Brain microvascular endothelial cell (primary cell): ENCODE measurements around the gene OS9.
A peak's percentile ranks its signal among the peaks of the same experiment; 100 is the strongest.
"Not testable (repeated sequence)": the region's sequence is repeated elsewhere in the genome, so short reads cannot be mapped to it uniquely, and the experiment has no call there.

Source experiments
- DNase-seq: peaks from one replicate; pipeline ENCODE4 v3.0.0-alpha.2; 2020
- H3K27ac ChIP-seq: fragments of 250-450 bp; sonication (Bioruptor Pico); 2 replicates; pipeline ENCODE4 v1.5.1; 2020; ENCODE audit warnings: mild to moderate bottlenecking, moderate library complexity
- H3K27me3 ChIP-seq: fragments of 250-450 bp; sonication (Bioruptor Pico); replicated peaks from 2 replicates; pipeline ENCODE4 v1.5.1; 2020; ENCODE audit warnings: mild to moderate bottlenecking
- H3K36me3 ChIP-seq: fragments of 250-450 bp; sonication (Bioruptor Pico); replicated peaks from 2 replicates; pipeline ENCODE4 v1.5.1; 2020; ENCODE audit warnings: mild to moderate bottlenecking
- H3K4me3 ChIP-seq: 2 replicates; pipeline ENCODE4 v1.5.1; 2011; ENCODE audit warnings: low read depth, mild to moderate bottlenecking, control low read depth, low read length, moderate library complexity
- in situ Hi-C: cut with HindIII; loops from 2 replicates; pipeline ENCODE4 v1.10.0; 2017; ENCODE audit warnings: low sequenced_read_pairs, low pct_ligation_motif_present
- TF ChIP-seq, protein P1 (sequence below): IDR thresholded peaks from 2 replicates; pipeline ENCODE4 v1.5.1; 2011; ENCODE audit warnings: low read depth, mild to moderate bottlenecking, moderate library complexity, low read length, control low read depth, inconsistent platforms; ENCODE audit errors: missing control alignments

The OS9 gene, protein sequence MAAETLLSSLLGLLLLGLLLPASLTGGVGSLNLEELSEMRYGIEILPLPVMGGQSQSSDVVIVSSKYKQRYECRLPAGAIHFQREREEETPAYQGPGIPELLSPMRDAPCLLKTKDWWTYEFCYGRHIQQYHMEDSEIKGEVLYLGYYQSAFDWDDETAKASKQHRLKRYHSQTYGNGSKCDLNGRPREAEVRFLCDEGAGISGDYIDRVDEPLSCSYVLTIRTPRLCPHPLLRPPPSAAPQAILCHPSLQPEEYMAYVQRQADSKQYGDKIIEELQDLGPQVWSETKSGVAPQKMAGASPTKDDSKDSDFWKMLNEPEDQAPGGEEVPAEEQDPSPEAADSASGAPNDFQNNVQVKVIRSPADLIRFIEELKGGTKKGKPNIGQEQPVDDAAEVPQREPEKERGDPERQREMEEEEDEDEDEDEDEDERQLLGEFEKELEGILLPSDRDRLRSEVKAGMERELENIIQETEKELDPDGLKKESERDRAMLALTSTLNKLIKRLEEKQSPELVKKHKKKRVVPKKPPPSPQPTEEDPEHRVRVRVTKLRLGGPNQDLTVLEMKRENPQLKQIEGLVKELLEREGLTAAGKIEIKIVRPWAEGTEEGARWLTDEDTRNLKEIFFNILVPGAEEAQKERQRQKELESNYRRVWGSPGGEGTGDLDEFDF

DNA sequence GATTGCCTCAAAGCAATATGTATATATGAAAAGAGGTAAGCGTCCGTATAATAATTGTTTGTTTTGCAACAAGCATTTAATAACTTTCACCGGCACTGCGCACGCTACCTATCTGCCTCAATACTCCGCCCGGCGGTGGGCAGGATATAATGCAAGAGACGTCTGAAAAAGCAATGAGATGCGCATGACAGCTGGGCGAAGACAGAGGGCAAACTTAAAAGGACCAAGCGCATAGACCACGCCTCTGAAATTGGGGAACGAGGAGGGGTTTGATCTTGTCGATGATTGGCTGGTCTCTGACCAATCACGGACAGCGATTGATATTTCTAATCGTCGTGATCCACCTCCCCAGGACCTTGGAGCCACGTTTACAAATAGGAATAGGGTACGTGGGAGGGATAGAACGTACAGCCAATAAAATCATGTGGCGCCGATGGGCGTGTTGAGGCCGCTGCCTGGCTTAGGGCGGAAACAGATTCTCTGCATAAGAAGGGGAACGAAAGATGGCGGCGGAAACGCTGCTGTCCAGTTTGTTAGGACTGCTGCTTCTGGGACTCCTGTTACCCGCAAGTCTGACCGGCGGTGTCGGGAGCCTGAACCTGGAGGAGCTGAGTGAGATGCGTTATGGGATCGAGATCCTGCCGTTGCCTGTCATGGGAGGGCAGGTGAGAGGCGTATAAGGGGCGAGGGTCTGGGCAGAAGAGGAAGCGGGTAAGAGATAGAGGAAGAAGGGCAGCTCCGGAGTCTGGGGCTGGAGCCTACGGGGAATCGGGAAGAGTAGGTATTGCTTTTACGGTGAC lies at the start of gene OS9:
Gene OS9, plus strand, starts transcription at position 474 of the 800 bp plus-strand sequence. Its CDS starts 30 bp downstream, at position 504.
- peak within 1 kb of the TSS; percentile 97 for H3K4me3 ChIP-seq
- in situ Hi-C loops: no loop called here
- peak; percentile 100 for DNase-seq
- peak within 1 kb of the TSS; percentile 31 for H3K27ac ChIP-seq
- TF ChIP-seq, protein P1, sequence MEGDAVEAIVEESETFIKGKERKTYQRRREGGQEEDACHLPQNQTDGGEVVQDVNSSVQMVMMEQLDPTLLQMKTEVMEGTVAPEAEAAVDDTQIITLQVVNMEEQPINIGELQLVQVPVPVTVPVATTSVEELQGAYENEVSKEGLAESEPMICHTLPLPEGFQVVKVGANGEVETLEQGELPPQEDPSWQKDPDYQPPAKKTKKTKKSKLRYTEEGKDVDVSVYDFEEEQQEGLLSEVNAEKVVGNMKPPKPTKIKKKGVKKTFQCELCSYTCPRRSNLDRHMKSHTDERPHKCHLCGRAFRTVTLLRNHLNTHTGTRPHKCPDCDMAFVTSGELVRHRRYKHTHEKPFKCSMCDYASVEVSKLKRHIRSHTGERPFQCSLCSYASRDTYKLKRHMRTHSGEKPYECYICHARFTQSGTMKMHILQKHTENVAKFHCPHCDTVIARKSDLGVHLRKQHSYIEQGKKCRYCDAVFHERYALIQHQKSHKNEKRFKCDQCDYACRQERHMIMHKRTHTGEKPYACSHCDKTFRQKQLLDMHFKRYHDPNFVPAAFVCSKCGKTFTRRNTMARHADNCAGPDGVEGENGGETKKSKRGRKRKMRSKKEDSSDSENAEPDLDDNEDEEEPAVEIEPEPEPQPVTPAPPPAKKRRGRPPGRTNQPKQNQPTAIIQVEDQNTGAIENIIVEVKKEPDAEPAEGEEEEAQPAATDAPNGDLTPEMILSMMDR: peak; percentile 86
- peaks cover 7% of the 10 kb centered on the region for H3K36me3 ChIP-seq
- H3K27me3 ChIP-seq: no peaks in the 10 kb centered on the region

DNA sequence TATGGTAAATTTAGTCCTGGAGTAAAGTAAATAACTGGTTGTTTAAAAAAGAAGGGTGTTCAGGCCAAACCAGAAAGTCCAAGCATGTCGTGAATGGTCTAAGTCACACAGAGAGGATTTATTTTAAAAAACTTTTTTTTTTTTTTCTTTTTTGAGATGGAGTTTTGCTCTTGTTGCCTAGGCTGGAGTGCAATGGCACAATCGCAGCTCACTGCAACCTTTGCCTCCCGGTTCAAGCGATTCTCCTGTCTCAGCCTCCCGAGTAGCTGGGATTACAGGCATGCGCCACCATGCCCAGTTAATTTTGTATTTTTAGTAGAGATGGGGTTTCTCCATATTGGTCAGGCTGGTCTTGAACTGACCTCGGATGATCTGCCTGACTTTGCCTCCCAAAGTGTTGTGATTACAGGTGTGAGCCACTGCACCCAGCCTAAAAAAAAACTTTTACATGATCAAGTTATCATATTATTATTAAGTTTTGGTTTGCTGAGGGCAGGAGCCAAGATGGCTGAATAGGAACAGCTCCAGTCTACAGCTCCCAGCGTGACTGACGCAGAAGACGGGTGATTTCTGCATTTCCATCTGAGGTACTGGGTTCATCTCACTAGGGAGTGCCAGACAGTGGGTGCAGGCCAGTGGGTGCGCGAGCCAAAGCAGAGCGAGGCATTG lies 47.8 kb upstream of the OS9 start:
- H3K27ac ChIP-seq, H3K4me3 ChIP-seq, H3K36me3 ChIP-seq, DNase-seq, H3K27me3 ChIP-seq, in situ Hi-C loops: not testable (repeated sequence)

DNA sequence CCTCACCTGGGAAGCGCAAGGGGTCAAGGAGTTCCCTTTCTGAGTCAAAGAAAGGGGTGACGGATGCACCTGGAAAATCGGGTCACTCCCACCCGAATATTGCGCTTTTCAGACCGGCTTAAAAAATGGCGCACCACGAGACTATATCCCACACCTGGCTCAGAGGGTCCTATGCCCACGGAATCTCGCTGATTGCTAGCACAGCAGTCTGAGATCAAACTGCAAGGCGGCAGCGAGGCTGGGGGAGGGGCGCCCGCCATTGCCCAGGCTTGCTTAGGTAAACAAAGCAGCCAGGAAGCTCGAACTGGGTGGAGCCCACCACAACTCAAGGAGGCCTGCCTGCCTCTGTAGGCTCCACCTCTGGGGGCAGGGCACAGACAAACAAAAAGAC lies 47.3 kb upstream of the OS9 start:
- H3K4me3 ChIP-seq, in situ Hi-C loops, DNase-seq, H3K27ac ChIP-seq, H3K36me3 ChIP-seq, H3K27me3 ChIP-seq: not testable (repeated sequence)

DNA sequence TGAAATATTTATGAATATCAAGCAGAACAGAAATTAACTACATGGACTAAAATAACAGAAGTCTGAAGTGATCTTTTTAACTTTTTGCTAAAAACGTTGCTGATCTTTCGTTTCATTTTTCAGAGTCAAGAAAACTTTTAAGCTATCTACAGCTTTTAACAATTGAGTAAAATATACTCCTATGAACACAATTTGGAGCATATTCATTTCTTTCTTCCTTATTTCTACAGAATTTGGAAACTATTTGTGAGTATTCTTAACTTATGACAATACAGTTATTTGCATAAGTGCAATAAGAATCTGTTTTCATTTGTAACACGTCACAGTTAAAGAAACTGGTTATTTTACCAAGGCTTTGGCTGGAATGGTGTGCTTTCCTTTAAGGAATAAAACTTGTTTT lies 39.9 kb upstream of the OS9 start:
- Histone ChIP-seq H3K27me3 (no peaks in the 10 kb centered on the region), H3K4me3 (no peak overlapping the region), H3K36me3 (no peaks in the 10 kb centered on the region), H3K27ac (no peak overlapping the region)
- TF ChIP-seq, protein P1: no peak
- in situ Hi-C loops: no loop called here
- no peak for DNase-seq

DNA sequence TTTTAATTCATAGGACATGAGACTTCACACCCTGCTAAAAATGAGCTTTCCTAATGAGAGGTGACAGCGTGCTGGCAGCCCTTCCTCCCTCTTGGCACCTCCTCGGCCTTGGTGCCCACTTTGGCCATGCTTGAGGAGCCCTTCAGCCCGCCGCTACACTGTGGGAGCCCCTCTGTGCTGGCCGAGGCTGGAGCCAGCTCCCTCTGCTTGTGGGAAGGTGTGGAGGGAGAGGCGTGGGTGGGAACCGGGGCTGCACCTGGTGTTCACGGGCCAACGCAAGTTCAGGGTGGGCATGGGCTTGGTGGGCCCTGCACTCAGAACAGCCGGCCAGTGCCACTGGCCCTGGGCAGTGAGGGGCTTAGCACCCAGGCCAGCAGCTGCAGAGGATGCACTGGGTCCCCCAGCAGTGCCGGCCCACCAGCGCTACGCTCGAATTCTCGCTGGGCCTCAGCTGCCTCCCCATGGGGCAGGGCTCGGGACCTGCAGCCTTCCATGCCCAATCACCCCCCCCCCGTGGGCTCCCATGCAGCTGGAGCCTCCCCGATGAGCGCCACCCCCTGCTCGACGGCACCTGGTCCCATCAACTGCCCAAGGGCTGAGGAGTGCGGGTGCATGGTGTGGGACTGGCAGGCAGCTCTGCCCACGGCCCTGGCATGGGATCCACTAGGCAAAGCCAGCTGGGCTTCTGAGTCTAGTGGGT lies 38.2 kb upstream of the OS9 start:
- no peaks in the 10 kb centered on the region for H3K27me3 ChIP-seq
- H3K27ac ChIP-seq: no peak overlapping the region
- H3K4me3 ChIP-seq: no peak overlapping the region
- in situ Hi-C loops: no loop called here
- DNase-seq: no peak
- no peaks in the 10 kb centered on the region for H3K36me3 ChIP-seq
- TF ChIP-seq, protein P1: no peak

DNA sequence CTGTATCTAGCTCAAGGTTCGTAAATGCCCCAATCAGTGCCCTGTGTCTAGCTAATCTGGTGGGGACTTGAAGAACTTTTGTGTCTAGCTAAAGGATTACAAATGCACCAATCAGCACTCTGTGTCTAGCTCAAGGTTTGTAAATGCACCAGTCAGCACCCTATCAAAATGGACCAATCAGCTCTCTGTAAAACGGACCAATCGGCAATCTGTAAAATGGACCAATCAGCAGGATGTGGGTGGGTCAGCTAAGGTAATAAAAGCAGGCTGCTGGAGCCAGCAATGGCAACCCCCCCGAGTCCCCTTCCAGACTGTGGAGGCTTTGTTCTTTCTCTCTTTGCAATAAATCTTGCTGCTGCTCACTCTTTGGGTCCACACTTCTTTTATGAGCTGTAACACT lies 37.5 kb upstream of the OS9 start:
- H3K27ac ChIP-seq, H3K27me3 ChIP-seq, H3K4me3 ChIP-seq, H3K36me3 ChIP-seq, DNase-seq, in situ Hi-C loops: not testable (repeated sequence)
